Neural progenitor cell (in vitro differentiated cells): ENCODE measurements around the gene ADRB1. TPM values are rescaled to one million over a fixed set of nuclear protein-coding genes. Genes with fewer than 3 reads are reported as not detected.

Experiments
- DNase-seq: peaks from one replicate; pipeline ENCODE4 v3.0.0-alpha.2; 2016; ENCODE audit warnings: low spot score
- H2AFZ ChIP-seq: fragments of 200-600 bp; sonication (generic); replicated peaks from 2 replicates; pipeline ENCODE4 v1.6.1; 2016; ENCODE audit warnings: antibody characterized with exemption
- H3F3A ChIP-seq: fragments of 200-600 bp; sonication (generic); 2 replicates; pipeline ENCODE4 v1.6.1; 2016; ENCODE audit warnings: antibody characterized with exemption, low read depth
- H3K27ac ChIP-seq: fragments of 200-600 bp; sonication (generic); 2 replicates; pipeline ENCODE4 v1.5.1; 2016; ENCODE audit warnings: mild to moderate bottlenecking
- H3K27me3 ChIP-seq: fragments of 200-600 bp; sonication (generic); 2 replicates; pipeline ENCODE4 v1.6.1; 2016; ENCODE audit warnings: mild to moderate bottlenecking, moderate library complexity
- H3K36me3 ChIP-seq: fragments of 200-600 bp; sonication (generic); 2 replicates; pipeline ENCODE4 v1.5.1; 2016
- H3K4me1 ChIP-seq: fragments of 200-600 bp; sonication (generic); 2 replicates; pipeline ENCODE4 v1.6.1; 2016; ENCODE audit warnings: mixed run types
- H3K4me2 ChIP-seq: fragments of 200-600 bp; sonication (generic); 2 replicates; pipeline ENCODE4 v1.6.1; 2016
- H3K4me3 ChIP-seq: fragments of 200-600 bp; sonication (generic); 2 replicates; pipeline ENCODE4 v1.5.1; 2016
- H3K79me2 ChIP-seq: fragments of 200-600 bp; sonication (generic); 2 replicates; pipeline ENCODE4 v1.6.1; 2016; ENCODE audit warnings: low read depth
- H3K9ac ChIP-seq: fragments of 200-600 bp; sonication (generic); 2 replicates; pipeline ENCODE4 v1.6.1; 2016
- H3K9me3 ChIP-seq: fragments of 200-600 bp; sonication (generic); 2 replicates; pipeline ENCODE4 v1.5.1; 2016; ENCODE audit warnings: low read depth
- H4K20me1 ChIP-seq: fragments of 200-600 bp; sonication (generic); 2 replicates; pipeline ENCODE4 v1.6.1; 2016; ENCODE audit warnings: low read depth
- H3K27ac Mint-ChIP-seq: 3 replicates; pipeline ENCODE4 v1.8.0; 2021; ENCODE audit warnings: mixed read lengths
- H3K27me3 Mint-ChIP-seq: 2 replicates; pipeline ENCODE4 v1.8.0; 2022; ENCODE audit warnings: low read depth, mild to moderate bottlenecking, inconsistent platforms, moderate library complexity, mixed read lengths; ENCODE audit not compliant: insufficient read depth
- H3K36me3 Mint-ChIP-seq: 3 replicates; pipeline ENCODE4 v1.8.0; 2021; ENCODE audit warnings: mixed read lengths
- H3K4me1 Mint-ChIP-seq: 3 replicates; pipeline ENCODE4 v1.8.0; 2021; ENCODE audit warnings: mixed read lengths
- H3K4me3 Mint-ChIP-seq: 3 replicates; pipeline ENCODE4 v1.8.0; 2021; ENCODE audit warnings: mild to moderate bottlenecking, moderate library complexity, mixed read lengths
- H3K9me3 Mint-ChIP-seq: 3 replicates; pipeline ENCODE4 v1.8.0; 2020; ENCODE audit warnings: mixed read lengths
- CTCF ChIP-seq: fragments of 200-600 bp; sonication (generic); IDR thresholded peaks from 2 replicates; pipeline ENCODE4 v1.5.1; 2017; ENCODE audit warnings: antibody characterized with exemption, mild to moderate bottlenecking
- EZH2 ChIP-seq: fragments of 200-600 bp; sonication (generic); IDR thresholded peaks from 2 replicates; pipeline ENCODE4 v1.6.1; 2017; ENCODE audit warnings: antibody characterized with exemption, mild to moderate bottlenecking, moderate library complexity
- EZH2phosphoT487 ChIP-seq: fragments of 200-600 bp; sonication (generic); IDR thresholded peaks from 2 replicates; pipeline ENCODE4 v1.6.1; 2017; ENCODE audit warnings: antibody characterized with exemption
- total RNA-seq: library from RNA; depleted of rRNA; stranded (reverse); fragments of >200 nt; gene quantifications from 2 replicates; pipeline ENCODE4 v1.2.3, GENCODE V29; 2015; ENCODE audit warnings: low replicate concordance

The ADRB1 gene
- total RNA-seq, 1 donor from 2014 or later, result not detected

GRCh38 chr10:114003161-114003941, 40.3 kb upstream of the ADRB1 start:
- Histone ChIP-seq H2AFZ (no peak overlapping the region), H3K9ac (no peak overlapping the region), H3K79me2 (no peaks in the 10 kb centered on the region), H3K4me1 (no peaks in the 10 kb centered on the region), H3K27me3 (no peaks in the 10 kb centered on the region), H3F3A (no peaks in the 10 kb centered on the region), H3K4me2 (no peak overlapping the region), H3K4me3 (no peak overlapping the region), H4K20me1 (no peaks in the 10 kb centered on the region), H3K9me3 (no peaks in the 10 kb centered on the region), H3K36me3 (no peaks in the 10 kb centered on the region), H3K27ac (no peak overlapping the region)
- Mint-ChIP-seq H3K4me1 (no peaks in the 10 kb centered on the region), H3K4me3 (no peak overlapping the region), H3K36me3 (no peaks in the 10 kb centered on the region), H3K27me3 (peaks cover 9% of the 10 kb centered on the region), H3K9me3 (no peaks in the 10 kb centered on the region), H3K27ac (no peak overlapping the region)
- TF ChIP-seq EZH2phosphoT487, result no peak
- no peak for TF ChIP-seq EZH2
- TF ChIP-seq CTCF, result no peak
- DNase-seq, result no peak

GRCh38 chr10:114009281-114009996, 34.2 kb upstream of the ADRB1 start:
- Histone ChIP-seq H3K36me3 (no peaks in the 10 kb centered on the region), H3K4me2 (no peak overlapping the region), H3K9me3 (no peaks in the 10 kb centered on the region), H3K4me1 (no peaks in the 10 kb centered on the region), H3K27ac (no peak overlapping the region), H3K4me3 (no peak overlapping the region), H4K20me1 (no peaks in the 10 kb centered on the region), H3K79me2 (no peaks in the 10 kb centered on the region), H2AFZ (no peak overlapping the region), H3K9ac (no peak overlapping the region), H3F3A (no peaks in the 10 kb centered on the region), H3K27me3 (no peaks in the 10 kb centered on the region)
- H3K4me3 Mint-ChIP-seq, result no peak overlapping the region
- H3K27me3 Mint-ChIP-seq, result peaks cover 4% of the 10 kb centered on the region
- no peak for TF ChIP-seq EZH2
- TF ChIP-seq EZH2phosphoT487, result no peak
- no peak for TF ChIP-seq CTCF
- no peaks in the 10 kb centered on the region for H3K9me3 Mint-ChIP-seq
- H3K27ac Mint-ChIP-seq, result no peak overlapping the region
- no peaks in the 10 kb centered on the region for H3K36me3 Mint-ChIP-seq
- no peaks in the 10 kb centered on the region for H3K4me1 Mint-ChIP-seq
- peak; percentile 30 for DNase-seq

- H3K4me3 Mint-ChIP-seq, result no peak overlapping the region
- H3K36me3 Mint-ChIP-seq, result no peaks in the 10 kb centered on the region
- no peaks in the 10 kb centered on the region for H3K79me2 ChIP-seq
- no peak overlapping the region for H2AFZ ChIP-seq
- H3K27ac ChIP-seq, result no peak overlapping the region
- peaks cover 4% of the 10 kb centered on the region for H3K9me3 Mint-ChIP-seq
- TF ChIP-seq CTCF (no peak), EZH2 (no peak), EZH2phosphoT487 (no peak)
- no peaks in the 10 kb centered on the region for H3F3A ChIP-seq
- no peaks in the 10 kb centered on the region for H3K27me3 Mint-ChIP-seq
- no peak for DNase-seq
- no peaks in the 10 kb centered on the region for H3K4me1 Mint-ChIP-seq
- no peak overlapping the region for H3K4me2 ChIP-seq
- no peaks in the 10 kb centered on the region for H3K36me3 ChIP-seq
- H4K20me1 ChIP-seq, result no peaks in the 10 kb centered on the region
- no peaks in the 10 kb centered on the region for H3K27me3 ChIP-seq
- no peaks in the 10 kb centered on the region for H3K4me1 ChIP-seq
- H3K9ac ChIP-seq, result no peak overlapping the region
- no peaks in the 10 kb centered on the region for H3K9me3 ChIP-seq
- no peak overlapping the region for H3K4me3 ChIP-seq
- no peak overlapping the region for H3K27ac Mint-ChIP-seq
These were observed 33.4 kb upstream of the ADRB1 start for GRCh38 chr10:114010316-114010715.
